Measurements from ENCODE around the gene ADAM10. TPM values are rescaled to one million over a fixed set of nuclear protein-coding genes. Genes with fewer than 3 reads are reported as not detected.
"Not testable (repeated sequence)": the region's sequence is repeated elsewhere in the genome, so short reads cannot be mapped to it uniquely, and the experiment has no call there.

The ADAM10 gene
- total RNA-seq, 1 experiment from 2014 or later = 170 TPM

GRCh38 chr15:58770519-58770856 lies 21.0 kb upstream of the ADAM10 start:
- Histone ChIP-seq H3K4me3 (ENCODE audit: low read depth, low read length) (peak overlapping the region; percentile 47), H3K9me3 (no peaks in the 10 kb centered on the region), H3K27me3 (replicated peaks; ENCODE audit: control insufficient read depth, insufficient read depth, low read length) (no peaks in the 10 kb centered on the region), H3K4me1 (peaks cover 10% of the 10 kb centered on the region), H3K36me3 (ENCODE audit: control insufficient read depth, insufficient read depth, low read length) (no peaks in the 10 kb centered on the region)
- Mint-ChIP-seq H3K4me1 (ENCODE audit: low read depth, unreplicated experiment) (no peaks in the 10 kb centered on the region), H3K9me3 (ENCODE audit: unreplicated experiment) (peaks cover 10% of the 10 kb centered on the region), H3K36me3 (ENCODE audit: insufficient read depth, unreplicated experiment) (peaks cover 10% of the 10 kb centered on the region), H3K4me3 (ENCODE audit: unreplicated experiment) (no peak overlapping the region), H3K27ac (ENCODE audit: unreplicated experiment) (peak overlapping the region; percentile 85), H3K27me3 (ENCODE audit: insufficient read depth, unreplicated experiment) (no peaks in the 10 kb centered on the region)
- POLR2A ChIA-PET = interaction anchor here (0.7 to 2.5 kb wide), 11 partner anchors 9 to 438 kb away, joined by 3 to 99 read pairs (median 5); partner anchors contain the start of gene ADAM10
- CTCF ChIA-PET = interaction anchor here (0.5 to 2.5 kb wide), 15 partner anchors 11 to 758 kb away, joined by 3 to 42 read pairs (median 4); partner anchors contain the start of gene ADAM10
- TF ChIP-seq CTCF (IDR thresholded peaks at IDR 0.05; ENCODE audit: insufficient read depth in 1 of 2, low read depth in 1 of 2, low read length in 1 of 2, severe bottlenecking in 1 of 2, unreplicated experiment in 1 of 2) = no peak
- intact Hi-C loops (cut with micrococcal nuclease; ENCODE audit: unreplicated experiment) = loop anchor here (2.0 to 10.0 kb wide), 4 partner anchors 62 to 543 kb away; partner anchors contain the start of gene SLTM
- no TSS peak for BruUV-seq (replicated peaks)
- DNase-seq = no peak

DNA sequence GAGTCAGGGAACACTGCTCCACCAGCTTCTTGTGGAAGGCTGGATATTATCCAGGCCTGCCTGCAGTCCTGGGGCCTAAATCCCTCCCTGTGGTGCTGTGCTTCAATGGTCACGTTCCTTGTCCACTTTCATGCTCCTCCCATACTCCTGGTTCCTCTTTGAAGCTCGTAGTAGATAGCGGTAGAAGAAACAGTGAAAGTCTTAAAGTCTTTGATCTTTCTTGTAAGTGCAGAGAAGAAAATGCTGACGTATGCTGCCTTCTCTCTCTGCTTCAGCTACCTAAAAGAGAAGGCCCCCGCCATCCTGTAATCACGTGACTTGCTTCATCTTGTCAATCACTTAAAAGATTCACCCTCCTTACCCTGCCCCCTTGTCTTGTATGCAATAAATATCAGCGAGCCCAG lies 19.1 kb upstream of the ADAM10 start:
- H3K4me1 ChIP-seq; H3K4me1 Mint-ChIP-seq (ENCODE audit: low read depth, unreplicated experiment); intact Hi-C loops (cut with micrococcal nuclease; ENCODE audit: unreplicated experiment); BruUV-seq (replicated peaks); H3K27ac Mint-ChIP-seq (ENCODE audit: unreplicated experiment); DNase-seq; H3K4me3 ChIP-seq (ENCODE audit: low read depth, low read length); H3K36me3 Mint-ChIP-seq (ENCODE audit: insufficient read depth, unreplicated experiment); H3K36me3 ChIP-seq (ENCODE audit: control insufficient read depth, insufficient read depth, low read length); H3K27me3 Mint-ChIP-seq (ENCODE audit: insufficient read depth, unreplicated experiment); H3K27me3 ChIP-seq (replicated peaks; ENCODE audit: control insufficient read depth, insufficient read depth, low read length); POLR2A ChIA-PET; H3K4me3 Mint-ChIP-seq (ENCODE audit: unreplicated experiment): not testable (repeated sequence)
- peaks cover 19% of the 10 kb centered on the region for H3K9me3 Mint-ChIP-seq (ENCODE audit: unreplicated experiment)
- H3K9me3 ChIP-seq = peaks cover 11% of the 10 kb centered on the region
- CTCF ChIA-PET = interaction anchor here (0.6 kb wide), 1 partner anchor 35 kb away, joined by 6 read pairs; no protein-coding TSS in a partner anchor

GRCh38 chr15:58766290-58766689 lies 16.8 kb upstream of the ADAM10 start:
- H3K36me3 Mint-ChIP-seq (ENCODE audit: insufficient read depth, unreplicated experiment) = peaks cover 8% of the 10 kb centered on the region
- H3K27me3 Mint-ChIP-seq (ENCODE audit: insufficient read depth, unreplicated experiment) = no peaks in the 10 kb centered on the region
- H3K4me1 Mint-ChIP-seq (ENCODE audit: low read depth, unreplicated experiment) = no peaks in the 10 kb centered on the region
- no peak overlapping the region for H3K27ac Mint-ChIP-seq (ENCODE audit: unreplicated experiment)
- Histone ChIP-seq H3K27me3 (replicated peaks; ENCODE audit: control insufficient read depth, insufficient read depth, low read length) (no peaks in the 10 kb centered on the region), H3K9me3 (peaks cover 11% of the 10 kb centered on the region), H3K36me3 (ENCODE audit: control insufficient read depth, insufficient read depth, low read length) (no peaks in the 10 kb centered on the region), H3K4me1 (0 out of 2 replicates have a peak, but pooled peaks cover 3% of the 10 kb centered on the region), H3K4me3 (ENCODE audit: low read depth, low read length) (no peak overlapping the region)
- intact Hi-C loops (cut with micrococcal nuclease; ENCODE audit: unreplicated experiment) = no loop called here
- BruUV-seq (replicated peaks) = no TSS peak
- ChIA-PET POLR2A (interaction anchor here (0.6 kb wide), 1 partner anchor 31 kb away, joined by 4 read pairs; no protein-coding TSS in a partner anchor), CTCF (interaction anchor here (0.6 kb wide), 1 partner anchor 539 kb away, joined by 3 read pairs; no protein-coding TSS in a partner anchor)
- peaks cover 19% of the 10 kb centered on the region for H3K9me3 Mint-ChIP-seq (ENCODE audit: unreplicated experiment)
- H3K4me3 Mint-ChIP-seq (ENCODE audit: unreplicated experiment) = no peak overlapping the region
- no peak for TF ChIP-seq CTCF (IDR thresholded peaks at IDR 0.05; ENCODE audit: insufficient read depth in 1 of 2, low read depth in 1 of 2, low read length in 1 of 2, severe bottlenecking in 1 of 2, unreplicated experiment in 1 of 2)
- no peak for DNase-seq
